NCI-H345 treated with DMSO at 0.1 percent for 48 hours (cell line): ENCODE data around the gene RERE.

Experiments
- DNase-seq: peaks from one replicate; lab custom pipeline; 2025; ENCODE audit not compliant: unreplicated experiment; lab: John Stamatoyannopoulos, UW

The RERE gene

DNA sequence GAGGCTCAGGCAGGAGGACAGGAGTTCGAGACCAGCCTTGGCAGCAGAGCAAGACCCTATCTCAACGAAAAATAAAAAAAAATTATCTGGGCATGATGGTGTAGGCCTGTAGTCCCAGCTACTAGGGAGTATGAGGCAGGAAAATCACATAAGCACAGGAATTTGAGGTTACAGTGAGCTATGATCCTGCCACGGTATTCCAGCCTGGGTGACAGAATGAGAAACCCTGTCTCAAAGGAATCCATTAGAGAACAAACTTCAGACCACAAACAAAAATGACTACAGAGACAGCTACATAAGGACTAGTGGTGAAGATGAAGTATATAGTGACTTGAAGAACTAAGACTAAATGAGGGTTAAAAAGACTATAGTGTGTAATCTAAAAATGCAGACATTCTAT is 233.1 kb downstream of the RERE start:
- DNase-seq, result no peak

DNA sequence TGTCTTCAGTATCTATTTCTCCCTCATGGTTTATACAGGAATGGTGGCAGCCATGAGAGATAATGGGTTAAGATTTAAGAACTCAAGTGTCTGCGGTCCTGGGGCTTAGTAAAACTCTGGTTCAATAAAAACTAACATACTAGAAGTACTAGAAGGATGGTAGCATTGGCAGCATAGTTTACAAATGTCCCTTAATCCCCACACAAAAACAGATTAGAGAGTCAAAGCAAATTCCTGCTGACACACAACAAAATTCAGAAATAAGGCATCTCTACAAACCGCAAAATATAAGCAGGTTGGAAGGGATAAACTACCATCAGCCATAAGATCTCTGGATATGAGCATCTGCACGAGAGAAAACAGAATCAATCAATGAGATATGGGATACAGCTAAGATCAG is 234.4 kb downstream of the RERE start:
- DNase-seq, result no peak

GRCh38 chr1:8580566-8580965 is 236.9 kb downstream of the RERE start:
- DNase-seq, result no peak

DNA sequence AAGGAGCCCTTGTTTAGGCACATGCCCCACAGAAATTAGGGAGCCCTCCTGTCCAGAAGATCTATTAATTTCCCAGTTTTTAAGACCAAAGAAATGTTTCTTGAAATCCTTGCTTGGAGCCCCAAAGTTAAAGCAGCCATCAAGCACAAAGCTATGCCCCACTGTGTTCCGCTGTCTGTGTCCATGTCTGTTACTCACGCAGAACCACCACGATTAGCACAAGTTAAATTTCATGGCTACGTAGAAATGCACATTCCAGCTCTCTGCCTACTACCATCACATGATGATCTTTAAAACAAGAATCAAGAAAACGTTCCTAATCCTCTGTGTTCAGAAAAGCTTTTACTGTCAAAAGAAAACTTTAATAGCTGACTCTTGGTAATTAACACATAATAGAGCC is 238.5 kb downstream of the RERE start:
- no peak for DNase-seq

DNA sequence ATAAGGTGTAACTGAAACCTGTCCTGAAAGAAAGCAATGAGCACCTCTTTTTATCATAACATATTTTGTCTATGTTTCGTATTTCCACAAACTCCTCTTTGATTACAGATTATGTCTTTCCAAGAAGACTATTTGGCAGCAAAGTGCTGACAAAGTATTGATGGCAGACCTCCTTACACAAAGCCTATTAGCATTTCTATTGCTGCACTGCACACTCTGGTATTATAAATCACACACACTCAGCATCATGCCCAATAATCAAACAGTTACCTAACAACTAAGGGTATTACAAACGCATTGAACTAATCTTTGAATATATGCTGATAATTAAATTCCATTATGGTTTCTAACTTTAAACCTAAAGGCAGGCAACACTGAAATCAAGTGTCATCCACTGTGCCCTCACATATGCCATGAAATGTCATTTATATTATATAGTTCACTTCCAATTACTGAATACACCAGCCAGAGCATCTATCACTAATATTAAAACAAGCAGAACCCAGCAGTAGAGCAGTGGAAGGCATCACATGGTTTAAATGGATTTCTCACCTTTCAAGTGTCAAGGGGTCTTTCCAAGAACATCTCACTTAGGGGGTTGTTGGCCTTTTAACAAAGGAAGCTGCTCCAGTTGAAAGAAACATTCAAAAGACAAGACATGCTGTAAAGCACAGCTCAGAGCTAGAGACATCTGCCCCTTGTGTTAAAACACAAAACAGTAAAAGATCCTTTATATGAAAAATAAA is 239.1 kb downstream of the RERE start:
- no peak for DNase-seq

GRCh38 chr1:8574985-8575384 is 242.5 kb downstream of the RERE start:
- DNase-seq, result no peak

- no peak for DNase-seq
Measured at GRCh38 chr1:8572106-8572505, 245.3 kb downstream of the RERE start.

DNA sequence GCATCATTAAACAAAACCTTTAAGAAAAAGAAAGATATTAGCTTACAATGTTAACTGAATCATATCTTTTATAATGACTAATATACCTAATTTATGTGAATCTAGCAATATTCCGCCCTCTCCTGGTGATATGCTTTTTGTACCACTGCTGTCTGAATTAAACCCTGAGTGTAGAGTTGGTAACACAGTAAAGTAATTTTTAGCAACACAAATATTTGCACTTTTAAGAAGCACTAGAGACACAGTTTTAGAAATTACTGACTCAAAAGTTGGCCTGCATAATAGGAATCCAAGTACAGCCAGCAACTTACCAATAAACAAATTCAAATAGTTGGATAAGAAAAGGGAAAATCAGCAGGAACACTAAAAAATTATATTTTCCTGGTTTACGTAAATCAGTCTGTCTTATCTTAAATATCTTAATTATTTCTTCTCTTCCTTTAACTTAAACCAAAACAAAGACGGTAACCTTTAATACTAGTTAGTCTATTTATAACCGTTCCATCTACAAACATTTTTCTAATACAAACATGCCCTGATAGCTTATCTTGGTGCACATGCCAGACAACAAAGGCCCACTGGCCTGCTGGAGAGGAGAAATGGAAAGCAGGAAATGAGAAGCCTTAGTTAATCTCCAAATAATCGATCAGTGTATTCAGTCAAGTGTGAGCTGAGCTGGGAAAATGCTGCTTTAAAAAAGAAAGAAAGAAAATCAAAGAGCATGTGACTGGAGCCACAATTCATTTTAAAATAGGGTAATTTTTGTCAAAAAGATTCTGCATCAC is 246.0 kb downstream of the RERE start:
- DNase-seq, result no peak

DNA sequence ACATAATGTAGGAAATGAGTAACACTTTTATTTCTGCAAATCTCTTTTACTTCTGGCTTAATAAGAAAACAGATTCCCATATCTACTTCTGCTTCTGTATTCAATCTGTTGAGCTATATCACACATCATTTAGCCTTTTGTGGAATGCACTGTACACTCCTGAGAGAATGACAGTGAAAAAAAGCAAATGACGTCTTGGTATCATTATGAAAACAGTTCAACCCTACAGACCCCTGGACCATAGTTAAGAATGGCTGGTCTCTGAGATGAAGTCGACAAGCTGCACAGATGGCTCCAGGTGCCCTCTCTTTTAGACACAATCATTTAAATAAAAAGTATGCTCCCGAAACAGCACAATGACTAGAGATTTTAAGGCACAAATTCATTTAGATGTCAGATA is 247.0 kb downstream of the RERE start:
- no peak for DNase-seq

GRCh38 chr1:8569242-8569641 is 248.2 kb downstream of the RERE start:
- no peak for DNase-seq

DNA sequence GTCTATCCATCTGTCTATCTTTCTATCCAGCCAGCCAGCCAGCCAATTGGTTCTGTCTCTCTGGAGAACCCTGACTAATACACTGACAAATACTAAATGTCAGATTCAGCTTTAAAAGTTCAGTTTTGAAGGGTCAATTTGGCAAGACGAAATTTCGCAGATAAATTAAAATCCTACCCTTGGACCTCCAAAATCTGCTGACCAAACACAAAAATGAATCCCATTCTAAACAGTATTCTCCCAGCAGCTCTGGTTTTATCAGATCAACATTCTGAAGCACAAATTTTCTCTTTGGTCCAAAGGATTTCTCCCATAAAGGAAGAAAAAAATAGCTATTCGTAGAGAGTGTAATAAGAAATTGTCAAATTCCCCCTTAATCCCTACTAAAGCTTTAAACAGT is 248.6 kb downstream of the RERE start:
- no peak for DNase-seq

- DNase-seq, result no peak
Measured at GRCh38 chr1:8567146-8567545, 250.3 kb downstream of the RERE start.

DNA sequence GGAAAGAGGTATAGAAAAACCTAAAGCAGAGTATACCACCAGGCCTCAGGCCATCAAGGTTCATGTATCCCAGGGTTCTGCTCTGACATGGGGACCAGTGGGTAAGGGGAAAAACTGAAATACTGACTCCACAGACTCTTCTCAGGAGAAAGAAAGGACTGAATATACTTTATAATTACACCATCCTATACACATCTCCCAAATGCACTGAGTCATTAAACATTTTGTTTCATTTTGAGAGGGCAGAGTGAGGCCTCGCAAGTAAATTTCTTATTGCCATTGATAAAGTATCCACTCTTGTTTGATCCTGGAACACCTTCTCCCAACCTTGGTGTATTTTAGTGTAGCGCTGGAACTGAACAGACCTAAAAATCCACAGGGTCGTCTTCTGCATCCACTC is 251.6 kb downstream of the RERE start:
- DNase-seq, result no peak

DNA sequence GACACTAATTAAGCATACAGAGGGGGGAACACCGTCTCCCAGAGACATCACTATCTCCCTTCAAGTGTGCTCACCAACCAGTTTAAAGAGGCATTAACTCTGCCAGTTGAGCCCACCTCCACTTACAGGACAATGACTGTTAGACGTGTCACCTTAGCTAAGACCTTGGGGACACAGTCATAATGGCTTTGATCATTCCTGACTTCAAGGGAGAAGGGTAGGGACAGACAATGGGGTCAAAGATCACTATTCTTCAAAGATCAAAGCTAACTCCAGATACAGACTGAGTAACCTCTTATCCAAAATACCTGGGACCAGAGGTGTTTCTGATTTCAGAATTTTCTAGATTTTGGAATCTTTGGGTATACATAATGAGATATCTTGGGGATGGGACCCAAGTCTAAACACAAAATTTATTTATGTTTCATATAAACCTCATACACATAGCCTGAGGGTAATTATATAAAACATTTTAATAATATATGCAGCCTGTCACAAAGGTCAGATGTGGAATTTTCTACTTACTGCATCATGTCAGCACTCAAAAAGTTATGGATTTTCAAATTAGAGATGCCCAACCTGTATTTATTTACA is 253.4 kb downstream of the RERE start:
- no peak for DNase-seq

DNA sequence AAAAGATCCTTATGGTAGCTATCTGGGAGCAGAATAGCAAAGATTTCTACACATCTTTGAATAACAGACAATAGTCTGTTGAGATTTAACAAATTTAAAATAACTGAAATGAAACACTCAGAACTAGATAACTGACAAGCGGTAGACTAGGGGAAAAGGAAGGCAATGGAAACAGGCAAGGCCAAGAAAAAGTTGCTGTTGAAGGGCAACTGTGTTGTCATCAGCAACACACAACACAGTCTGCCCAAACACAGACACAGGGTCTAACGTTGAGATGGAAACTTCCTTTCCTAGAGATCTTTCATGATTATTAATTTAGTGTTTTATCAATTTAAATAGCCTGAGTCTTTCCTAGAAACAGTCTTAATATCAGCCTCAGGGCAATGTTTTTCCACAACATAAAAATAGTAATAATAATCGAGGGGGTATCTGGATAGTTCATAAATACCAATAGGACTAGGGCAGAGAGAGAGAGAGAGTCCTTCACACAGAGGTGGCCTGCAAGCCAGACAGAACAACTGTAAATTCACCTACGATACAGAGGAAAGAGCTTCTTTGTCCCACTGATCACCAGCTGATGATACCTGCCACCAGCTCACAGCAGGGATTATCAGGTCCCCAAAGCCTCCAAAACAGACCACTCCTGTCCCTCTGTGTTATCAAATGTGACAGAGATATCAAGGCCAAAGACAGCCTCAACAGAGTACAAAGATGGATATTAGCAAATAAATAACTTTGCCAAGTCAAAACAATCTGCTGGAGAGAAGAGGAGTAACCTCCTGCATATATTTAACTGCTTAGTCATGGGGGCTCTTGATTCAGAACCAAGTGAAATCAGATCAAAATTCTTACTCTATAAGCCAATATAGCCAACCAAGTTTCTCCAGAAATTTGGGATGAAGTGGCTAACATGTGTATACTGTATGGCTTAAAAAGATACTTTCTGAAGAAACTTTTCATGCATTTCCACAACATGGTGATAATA is 254.3 kb downstream of the RERE start:
- no peak for DNase-seq

DNA sequence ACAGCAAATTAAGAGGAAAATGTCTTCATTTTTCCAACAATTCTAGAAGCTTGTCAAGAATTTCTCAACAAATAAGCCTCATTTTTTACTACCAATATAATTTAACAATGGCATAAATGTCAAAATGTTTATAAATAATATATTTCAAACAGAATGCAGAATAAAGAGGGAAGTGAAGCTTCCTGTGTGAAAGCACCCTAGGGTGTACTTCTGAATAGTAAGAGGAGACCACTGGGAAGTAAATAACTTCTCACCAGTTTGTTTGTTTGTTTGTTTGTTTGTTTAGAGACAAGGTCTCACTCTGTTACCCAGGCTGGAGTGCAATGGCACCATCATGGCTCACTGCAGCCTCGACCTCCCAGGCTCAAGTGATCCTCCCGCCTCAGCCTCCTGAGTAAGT is 255.2 kb downstream of the RERE start:
- no peak for DNase-seq

DNA sequence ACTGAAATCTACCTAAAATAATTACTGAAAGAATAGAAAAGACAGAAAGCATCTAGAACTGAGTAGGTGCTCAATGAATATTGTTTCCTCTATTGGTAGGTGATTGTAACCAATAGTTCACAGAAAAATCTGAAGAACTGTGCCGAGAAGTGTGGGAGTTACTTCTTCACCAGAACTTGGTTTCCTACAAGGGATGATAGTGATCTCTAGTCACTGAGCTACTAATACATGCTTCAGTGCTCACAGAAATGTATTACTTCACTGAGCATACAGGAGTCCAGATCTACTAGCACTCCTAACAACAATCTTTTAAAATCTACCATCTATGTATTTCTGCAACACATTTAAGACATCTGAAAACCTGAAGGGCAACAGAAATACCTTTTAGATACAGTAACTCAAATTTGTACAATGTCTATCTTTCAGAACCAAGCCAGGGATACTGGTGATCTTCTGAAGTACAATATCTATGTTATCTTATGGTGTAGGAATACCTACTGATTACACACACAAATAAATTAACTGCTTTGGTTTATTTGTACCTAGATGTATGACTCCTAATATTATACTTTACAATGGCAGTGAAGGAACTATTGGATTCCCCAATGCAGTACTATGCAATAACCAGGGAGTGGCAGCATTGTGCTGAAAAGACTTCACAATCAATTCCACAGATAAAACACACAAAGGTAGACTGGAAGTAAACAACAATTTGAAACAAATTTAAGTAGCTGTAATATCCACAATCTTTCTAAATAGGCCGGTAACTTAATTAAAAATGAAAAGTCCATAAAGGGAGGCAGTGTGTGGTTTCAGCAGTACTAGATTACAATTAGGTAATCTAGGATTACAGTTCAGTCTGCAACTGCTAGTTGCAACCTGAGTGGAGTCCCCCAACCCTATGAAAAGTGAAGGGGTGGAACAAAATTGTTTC is 256.6 kb downstream of the RERE start:
- peak; percentile 62 for DNase-seq

GRCh38 chr1:8560035-8560434 is 257.4 kb downstream of the RERE start:
- no peak for DNase-seq

DNA sequence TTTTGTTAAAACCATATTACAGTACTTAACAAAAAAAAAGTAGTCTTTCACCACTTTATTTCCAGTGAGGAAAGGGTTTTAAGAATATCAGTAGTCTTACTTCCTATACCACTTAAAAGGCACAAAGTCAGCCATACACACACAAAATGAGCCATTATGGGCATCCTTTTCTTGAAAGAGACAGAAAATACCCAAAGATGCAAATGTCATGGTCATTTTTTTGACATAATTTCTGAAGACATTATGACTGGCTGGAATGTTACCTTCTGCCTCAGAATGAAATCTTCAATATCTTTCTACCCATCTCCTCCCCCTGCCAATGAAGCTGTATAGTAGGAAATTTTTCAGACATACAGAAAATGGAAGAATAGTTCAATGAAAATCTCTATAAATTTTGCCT is 261.9 kb downstream of the RERE start:
- DNase-seq, result no peak

DNA sequence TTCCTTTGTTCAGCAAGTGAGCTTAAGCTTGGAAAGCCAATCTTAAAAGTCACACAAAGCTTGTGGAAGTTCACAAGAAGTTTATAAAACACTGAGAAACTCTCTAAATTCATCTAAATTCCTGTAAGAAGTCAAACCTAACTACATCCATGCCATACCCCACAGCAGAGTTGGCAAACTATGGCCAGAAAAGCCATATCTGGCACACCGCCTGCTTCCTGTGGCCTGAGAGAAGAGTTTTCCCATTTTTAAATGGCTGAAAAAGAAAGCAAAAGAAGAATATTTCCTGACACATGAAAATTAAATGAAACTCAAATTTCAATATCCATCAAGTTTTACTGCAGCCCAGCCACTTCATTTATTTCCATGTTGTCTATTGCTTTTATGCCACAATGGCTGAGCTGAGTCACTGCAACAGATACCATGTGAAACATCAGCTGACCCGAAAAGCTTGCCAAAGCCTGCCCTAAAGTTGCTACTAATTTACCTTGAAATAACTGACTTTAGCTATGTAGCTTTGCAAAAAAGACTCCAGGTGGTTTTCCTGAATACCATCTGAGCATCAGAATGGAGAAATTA is 262.4 kb downstream of the RERE start:
- DNase-seq, result no peak
